ENCODE measurements around the gene OR4D9. TPM values are rescaled to one million over a fixed set of nuclear protein-coding genes. Genes with fewer than 3 reads are reported as not detected.
"Not testable (repeated sequence)": the region's sequence is repeated elsewhere in the genome, so short reads cannot be mapped to it uniquely, and the experiment has no call there.

The OR4D9 gene
- total RNA-seq, 2 donors from 2014 or later: not detected

- no peaks in the 10 kb centered on the region for H3K27me3 Mint-ChIP-seq (ENCODE audit: insufficient read depth)
- peaks cover 19% of the 10 kb centered on the region for H3K4me1 Mint-ChIP-seq
- no peak for DNase-seq
- no peak for TF ChIP-seq CTCF (conservative IDR thresholded peaks at IDR 0.05)
- no peak overlapping the region for H3K4me3 Mint-ChIP-seq
- H3K27ac Mint-ChIP-seq: no peak overlapping the region
- H3K4me1 ChIP-seq (ENCODE audit: control insufficient read depth, insufficient read depth, low read length): peaks cover 4% of the 10 kb centered on the region
- H3K27me3 ChIP-seq (ENCODE audit: control insufficient read depth, insufficient read depth, low read length, poor library complexity, severe bottlenecking): no peaks in the 10 kb centered on the region
- no peak overlapping the region for H3K27ac ChIP-seq (ENCODE audit: low read depth, low read length)
- no peak overlapping the region for H3K9ac ChIP-seq (ENCODE audit: extremely low read depth, low read length, poor library complexity, severe bottlenecking)
- no peak overlapping the region for H3K4me3 ChIP-seq (ENCODE audit: low read length)
- WGBS, 2 experiments (ENCODE audit: insufficient coverage in 1 of 2, insufficient read length in 1 of 2): 88 to 100% methylated on average over 2 of the region's 2 CpGs
- no peaks in the 10 kb centered on the region for H3K36me3 ChIP-seq (ENCODE audit: control insufficient read depth, insufficient read depth, low read length)
- no peaks in the 10 kb centered on the region for H3K9me3 ChIP-seq (ENCODE audit: control insufficient read depth, low read length)
- H3K36me3 Mint-ChIP-seq (ENCODE audit: low read depth): no peaks in the 10 kb centered on the region
- H3K9me3 Mint-ChIP-seq: peaks cover 5% of the 10 kb centered on the region
Observed at GRCh38 chr11:59532620-59533019, 21.3 kb downstream of the OR4D9 start.

DNA sequence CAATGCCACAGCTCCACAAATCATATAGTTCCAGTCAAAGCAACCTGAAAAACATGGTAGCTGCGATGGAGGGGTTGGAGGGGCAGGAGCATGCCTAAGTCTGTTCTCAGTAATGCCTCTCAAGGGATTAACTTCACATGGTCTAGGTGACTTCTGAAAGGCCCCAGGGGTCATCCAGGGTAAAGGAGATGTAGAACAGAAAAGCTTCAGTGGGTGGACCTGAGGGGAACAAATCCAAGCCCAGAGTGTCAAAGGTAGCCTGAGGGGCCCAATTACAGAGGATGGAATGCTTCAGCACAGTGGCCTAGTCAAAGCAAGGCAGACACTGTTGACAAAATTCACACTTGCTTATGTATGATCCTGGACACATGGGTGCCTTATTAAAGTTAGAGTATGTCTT, 23.3 kb downstream of the OR4D9 start:
- Mint-ChIP-seq H3K36me3 (ENCODE audit: low read depth) (no peaks in the 10 kb centered on the region), H3K9me3 (peaks cover 5% of the 10 kb centered on the region), H3K27ac (no peak overlapping the region), H3K4me1 (peaks cover 4% of the 10 kb centered on the region), H3K27me3 (ENCODE audit: insufficient read depth) (no peaks in the 10 kb centered on the region), H3K4me3 (no peak overlapping the region)
- H3K27ac ChIP-seq (ENCODE audit: low read depth, low read length): no peak overlapping the region
- H3K9ac ChIP-seq (ENCODE audit: extremely low read depth, low read length, poor library complexity, severe bottlenecking): no peak overlapping the region
- H3K9me3 ChIP-seq (ENCODE audit: control insufficient read depth, low read length): no peaks in the 10 kb centered on the region
- no peak for TF ChIP-seq CTCF (conservative IDR thresholded peaks at IDR 0.05)
- no peak for DNase-seq
- peaks cover 4% of the 10 kb centered on the region for H3K4me1 ChIP-seq (ENCODE audit: control insufficient read depth, insufficient read depth, low read length)
- no peaks in the 10 kb centered on the region for H3K27me3 ChIP-seq (ENCODE audit: control insufficient read depth, insufficient read depth, low read length, poor library complexity, severe bottlenecking)
- H3K36me3 ChIP-seq (ENCODE audit: control insufficient read depth, insufficient read depth, low read length): no peaks in the 10 kb centered on the region
- H3K4me3 ChIP-seq (ENCODE audit: low read length): no peak overlapping the region
- WGBS, 2 experiments (ENCODE audit: insufficient coverage in 1 of 2, insufficient read length in 1 of 2): 94 to 100% methylated on average over 1 of the region's 1 CpG

DNA sequence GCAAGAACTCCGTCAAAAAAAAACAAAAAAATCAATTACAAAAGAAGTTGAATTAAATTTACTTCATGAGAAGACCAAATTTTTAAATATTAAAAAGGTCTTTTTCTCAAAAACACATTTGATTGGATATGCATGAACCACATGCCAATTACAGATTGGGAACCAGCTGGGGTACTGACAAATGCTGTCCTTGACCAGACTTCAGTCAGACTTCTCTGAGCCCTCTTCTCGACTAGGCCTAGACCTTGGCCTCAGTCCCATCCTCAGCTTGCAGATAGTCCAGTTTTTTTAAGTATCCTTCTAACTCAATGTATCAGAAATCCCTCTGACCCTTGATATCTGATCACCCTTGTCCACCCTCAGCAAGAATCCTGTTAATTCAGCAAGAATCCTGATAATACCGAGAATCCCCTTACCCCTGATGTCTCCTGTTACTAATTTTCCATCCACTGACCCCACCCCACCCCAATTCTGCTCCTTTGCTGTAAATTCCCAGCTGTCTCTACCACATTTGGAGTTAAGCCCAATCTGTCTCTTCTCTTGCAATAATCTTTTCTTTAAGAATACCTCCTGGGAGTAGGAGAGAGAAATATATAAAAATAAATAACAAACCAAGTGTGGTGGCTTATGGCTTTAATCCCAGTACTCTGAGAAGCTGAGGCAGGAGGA, 30.9 kb downstream of the OR4D9 start:
- H3K4me3 Mint-ChIP-seq: no peak overlapping the region
- DNase-seq: peak; percentile 7
- H3K36me3 Mint-ChIP-seq (ENCODE audit: low read depth): no peaks in the 10 kb centered on the region
- H3K27me3 Mint-ChIP-seq (ENCODE audit: insufficient read depth): no peaks in the 10 kb centered on the region
- Histone ChIP-seq H3K9me3 (ENCODE audit: control insufficient read depth, low read length) (no peaks in the 10 kb centered on the region), H3K4me1 (ENCODE audit: control insufficient read depth, insufficient read depth, low read length) (no peaks in the 10 kb centered on the region), H3K27ac (ENCODE audit: low read depth, low read length) (no peak overlapping the region), H3K27me3 (ENCODE audit: control insufficient read depth, insufficient read depth, low read length, poor library complexity, severe bottlenecking) (no peaks in the 10 kb centered on the region), H3K4me3 (ENCODE audit: low read length) (no peak overlapping the region), H3K36me3 (ENCODE audit: control insufficient read depth, insufficient read depth, low read length) (no peaks in the 10 kb centered on the region), H3K9ac (ENCODE audit: extremely low read depth, low read length, poor library complexity, severe bottlenecking) (no peak overlapping the region)
- H3K4me1 Mint-ChIP-seq: no peaks in the 10 kb centered on the region
- H3K9me3 Mint-ChIP-seq: no peaks in the 10 kb centered on the region
- no peak overlapping the region for H3K27ac Mint-ChIP-seq
- 60 to 91% methylated on average over 1 to 3 of the region's 3 CpGs for WGBS, 2 experiments (ENCODE audit: insufficient coverage in 1 of 2, insufficient read length in 1 of 2)
- TF ChIP-seq CTCF (conservative IDR thresholded peaks at IDR 0.05): no peak

- not testable (repeated sequence) for H3K9me3 Mint-ChIP-seq; H3K27ac ChIP-seq (ENCODE audit: low read depth, low read length); H3K27me3 Mint-ChIP-seq (ENCODE audit: insufficient read depth); H3K9ac ChIP-seq (ENCODE audit: extremely low read depth, low read length, poor library complexity, severe bottlenecking); H3K4me3 Mint-ChIP-seq; H3K4me1 Mint-ChIP-seq; H3K27ac Mint-ChIP-seq; H3K4me1 ChIP-seq (ENCODE audit: control insufficient read depth, insufficient read depth, low read length); DNase-seq; H3K9me3 ChIP-seq (ENCODE audit: control insufficient read depth, low read length); H3K4me3 ChIP-seq (ENCODE audit: low read length); H3K27me3 ChIP-seq (ENCODE audit: control insufficient read depth, insufficient read depth, low read length, poor library complexity, severe bottlenecking); H3K36me3 ChIP-seq (ENCODE audit: control insufficient read depth, insufficient read depth, low read length); H3K36me3 Mint-ChIP-seq (ENCODE audit: low read depth)
- 100% methylated on average over 1 of the region's 3 CpGs; no CpG with 5 or more reads in 1 of the 2 experiments for WGBS, 2 experiments (ENCODE audit: insufficient coverage in 1 of 2, insufficient read length in 1 of 2)
Observed at GRCh38 chr11:59543713-59544112, 32.4 kb downstream of the OR4D9 start.
